ENCODE data around the gene TMEM81. TPM values are rescaled to one million over a fixed set of nuclear protein-coding genes. Genes with fewer than 3 reads are reported as not detected.

TMEM81 gene
- total and polyA plus RNA-seq, 8 donors, result 3.3 to 4.4 (median 4.0) TPM

GRCh38 chr1:205059660-205060059 lies 24.6 kb downstream of the TMEM81 start:
- no peaks in the 10 kb centered on the region for H3K27me3 ChIP-seq
- no peak for DNase-seq
- no peaks in the 10 kb centered on the region for H3K9me3 ChIP-seq
- TF ChIP-seq CTCF (IDR thresholded peaks at IDR 0.05), result no peak
- ATAC-seq, result no peak
- no peaks in the 10 kb centered on the region for H3K36me3 ChIP-seq
- no peak overlapping the region for H3K4me3 ChIP-seq
- H3K4me1 ChIP-seq, result no peaks in the 10 kb centered on the region
- no peak overlapping the region for H3K27ac ChIP-seq
- intact Hi-C loops (cut with DNase I), result no loop called here

- DNase-seq (no peak), ATAC-seq (no peak)
- no peaks in the 10 kb centered on the region for H3K36me3 ChIP-seq
- no peak overlapping the region for H3K27ac ChIP-seq
- no peaks in the 10 kb centered on the region for H3K9me3 ChIP-seq
- no peak for TF ChIP-seq CTCF (IDR thresholded peaks at IDR 0.05)
- peaks cover 0 to 7% of the 10 kb centered on the region in 2 donors for H3K27me3 ChIP-seq
- no peak overlapping the region for H3K4me3 ChIP-seq
- intact Hi-C loops (cut with DNase I), result no loop called here
- H3K4me1 ChIP-seq, result no peaks in the 10 kb centered on the region
These were observed 25.4 kb downstream of the TMEM81 start for GRCh38 chr1:205058853-205059252.

- H3K9me3 ChIP-seq, result no peaks in the 10 kb centered on the region
- TF ChIP-seq CTCF (IDR thresholded peaks at IDR 0.05), result no peak
- H3K27ac ChIP-seq, result no peak overlapping the region
- DNase-seq (peak in 1 of 4 donors; percentile 63), ATAC-seq (no peak)
- H3K36me3 ChIP-seq, result no peaks in the 10 kb centered on the region
- peaks cover 0 to 9% of the 10 kb centered on the region in 2 donors for H3K27me3 ChIP-seq
- no peak overlapping the region for H3K4me3 ChIP-seq
- no peaks in the 10 kb centered on the region for H3K4me1 ChIP-seq
- intact Hi-C loops (cut with DNase I), result no loop called here
These were observed 26.3 kb downstream of the TMEM81 start for GRCh38 chr1:205057808-205058575.

- no peak overlapping the region for H3K4me3 ChIP-seq
- no peaks in the 10 kb centered on the region for H3K4me1 ChIP-seq
- H3K27ac ChIP-seq, result no peak overlapping the region
- no peaks in the 10 kb centered on the region for H3K36me3 ChIP-seq
- intact Hi-C loops (cut with DNase I), result no loop called here
- H3K27me3 ChIP-seq, result peaks cover 0 to 18% of the 10 kb centered on the region in 2 donors
- TF ChIP-seq CTCF (IDR thresholded peaks at IDR 0.05), result no peak
- ATAC-seq, result no peak
- no peaks in the 10 kb centered on the region for H3K9me3 ChIP-seq
- DNase-seq, result peak in 1 of 4 donors; percentile 43
These were observed 27.2 kb downstream of the TMEM81 start for GRCh38 chr1:205056956-205057568.

GRCh38 chr1:205056188-205056611 lies 28.1 kb downstream of the TMEM81 start:
- ATAC-seq (no peak), DNase-seq (peak in 1 of 4 donors; percentile 63)
- Histone ChIP-seq H3K27ac (no peak overlapping the region), H3K36me3 (no peaks in the 10 kb centered on the region), H3K27me3 (peaks cover 0 to 18% of the 10 kb centered on the region in 2 donors), H3K4me3 (no peak overlapping the region), H3K9me3 (no peaks in the 10 kb centered on the region), H3K4me1 (no peaks in the 10 kb centered on the region)
- intact Hi-C loops (cut with DNase I), result no loop called here
- TF ChIP-seq CTCF (IDR thresholded peaks at IDR 0.05), result no peak
